GM19043 (cell line): ENCODE measurements around the gene CDKN1C.
"Not testable (repeated sequence)": the region's sequence is repeated elsewhere in the genome, so short reads cannot be mapped to it uniquely, and the experiment has no call there.

Experiments used
- ATAC-seq: cut with Tn5 transposase; IDR thresholded peaks from one replicate; pipeline ENCODE4 v1.9.1; 2021; ENCODE audit warnings: low read depth; ENCODE audit not compliant: unreplicated experiment

The CDKN1C gene

GRCh38 chr11:2909133-2909902, 23.7 kb upstream of the CDKN1C start:
- ATAC-seq = no peak

GRCh38 chr11:2908130-2908529, 22.6 kb upstream of the CDKN1C start:
- no peak for ATAC-seq

GRCh38 chr11:2905299-2905698, 19.7 kb upstream of the CDKN1C start:
- ATAC-seq = not testable (repeated sequence)

GRCh38 chr11:2904153-2905052, 18.8 kb upstream of the CDKN1C start:
- ATAC-seq = no peak

GRCh38 chr11:2903672-2904011, 18.1 kb upstream of the CDKN1C start:
- ATAC-seq = no peak

GRCh38 chr11:2902784-2903671, 17.5 kb upstream of the CDKN1C start:
- peak; percentile 5 for ATAC-seq

GRCh38 chr11:2901854-2902783, 16.5 kb upstream of the CDKN1C start:
- ATAC-seq = peak; percentile 95

- ATAC-seq = no peak
Observed at GRCh38 chr11:2901196-2901796, 15.7 kb upstream of the CDKN1C start.

- no peak for ATAC-seq
Observed at GRCh38 chr11:2899080-2899783, 13.7 kb upstream of the CDKN1C start.

- ATAC-seq = no peak
Observed at GRCh38 chr11:2898366-2899079, 12.9 kb upstream of the CDKN1C start.

- no peak for ATAC-seq
Observed at GRCh38 chr11:2897048-2897447, 11.5 kb upstream of the CDKN1C start.

GRCh38 chr11:2896047-2896446, 10.5 kb upstream of the CDKN1C start:
- no peak for ATAC-seq

- ATAC-seq = no peak
Observed at GRCh38 chr11:2893935-2894334, 8.4 kb upstream of the CDKN1C start.

- no peak for ATAC-seq
Observed at GRCh38 chr11:2892967-2893528, 7.5 kb upstream of the CDKN1C start.

GRCh38 chr11:2892215-2892966, 6.8 kb upstream of the CDKN1C start:
- peak; percentile 54 for ATAC-seq

GRCh38 chr11:2891326-2892214, 6.0 kb upstream of the CDKN1C start:
- no peak for ATAC-seq
